ENCODE measurements around the gene ZER1. TPM values are rescaled to one million over a fixed set of nuclear protein-coding genes. Genes with fewer than 3 reads are reported as not detected.
A peak's percentile ranks its signal among the peaks of the same experiment; 100 is the strongest.

Gene ZER1
- total and polyA plus RNA-seq, 2 of the 8 experiments (the other 6 are each of a cell fraction or from before 2014, with no cell fraction given): 20.5 to 26.6 TPM

DNA sequence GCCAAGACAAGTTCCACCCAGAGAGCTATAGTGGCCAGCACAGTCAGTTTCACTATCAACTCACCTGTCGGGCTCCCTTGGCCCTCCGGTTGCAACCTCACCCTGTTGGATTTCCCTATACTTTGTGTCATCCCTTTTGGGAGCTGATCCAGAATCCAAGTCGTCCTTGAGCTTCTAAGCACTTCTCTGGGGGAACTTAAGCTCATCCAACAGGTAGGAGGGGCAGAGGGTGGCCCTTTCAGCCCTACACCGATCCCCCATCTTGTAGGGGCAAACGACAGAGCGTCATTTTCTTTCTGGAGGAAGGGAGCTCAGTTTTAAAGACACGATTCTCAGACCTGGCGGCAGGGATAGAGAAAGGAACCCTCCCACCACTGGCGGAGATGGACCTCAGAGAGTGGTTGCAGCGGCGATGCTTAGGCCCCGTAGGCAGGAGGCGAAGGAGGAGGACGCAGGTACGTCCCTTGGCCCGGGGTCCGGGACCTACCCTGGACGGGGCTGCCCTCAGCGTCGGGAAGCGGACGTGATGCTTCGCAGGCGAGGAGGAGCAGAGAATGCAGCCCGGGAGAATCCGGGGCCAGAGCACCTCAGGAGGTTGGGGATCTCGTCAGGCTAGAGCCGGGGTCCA lies 519 bp downstream of the ZER1 start:
- POLR2A ChIA-PET (ENCODE audit: partially characterized antibody): interaction anchor here (0.5 to 3.4 kb wide), 18 partner anchors 9 to 393 kb away, joined by 3 to 20 read pairs (median 4); partner anchors contain the start of genes ENDOG and ZDHHC12
- H3K18ac ChIP-seq (ENCODE audit: extremely low read depth, low read length): no peak overlapping the region
- H3K14ac ChIP-seq (ENCODE audit: insufficient read length): no peak overlapping the region
- H3K9ac ChIP-seq (replicated peaks in 1 of 4; ENCODE audit: extremely low read depth in 1 of 4, low read depth in 3 of 4, low read length in 3 of 4): peak overlapping the region; percentile 86 to 95 (median 88)
- peaks cover 0 to 3% (median 1%) of the 10 kb centered on the region in 4 experiments; a peak in 3 of 7 replicates for H3K4me1 ChIP-seq (replicated peaks in 1 of 4; ENCODE audit: control insufficient read depth in 3 of 4, insufficient read depth in 4 of 4, low read length in 3 of 4)
- H3K79me1 ChIP-seq (ENCODE audit: low read depth, low read length): peaks cover 3% of the 10 kb centered on the region; the same call in 1 of the 2 replicates
- peak overlapping the region; percentile 85; the same call in 1 of the 2 replicates for H2BK12ac ChIP-seq (ENCODE audit: low read depth, low read length)
- no peak overlapping the region for H4K91ac ChIP-seq (replicated peaks; ENCODE audit: insufficient read length, low read length)
- H4K5ac ChIP-seq (ENCODE audit: insufficient read length, low read depth, low read length): peak overlapping the region; percentile 35
- no peak overlapping the region; the same call in 1 of the 2 replicates for H2AK5ac ChIP-seq (ENCODE audit: low read depth, low read length)
- H3K4me2 ChIP-seq (ENCODE audit: insufficient read depth in 1 of 2, low read depth in 2 of 2, low read length in 2 of 2): peak overlapping the region; percentile 85 to 98
- FAIRE-seq (no peak), DNase-seq (ENCODE audit: low read depth in 1 of 2, low spot score in 2 of 2) (no peak)
- CTCF ChIA-PET (ENCODE audit: partially characterized antibody): interaction anchor here (0.6 to 3.4 kb wide), 13 partner anchors 8 to 768 kb away, joined by 3 to 18 read pairs (median 4); partner anchors contain the start of genes SH3GLB2 and TBC1D13
- H2BK120ac ChIP-seq (replicated peaks; ENCODE audit: low read depth, low read length): no peak overlapping the region
- no peak overlapping the region for H3K56ac ChIP-seq (replicated peaks; ENCODE audit: insufficient read length, low read depth, low read length)
- peaks cover 0 to 3% of the 10 kb centered on the region in 2 experiments for H4K20me1 ChIP-seq (replicated peaks in 1 of 2; ENCODE audit: control insufficient read depth in 1 of 2, insufficient read depth in 2 of 2, low read length in 2 of 2)
- no peak overlapping the region for H2BK20ac ChIP-seq (ENCODE audit: low read length)
- 4% methylated on average over 26 of the region's 28 CpGs; no CpG with 5 or more reads in 1 of the 2 experiments for WGBS, 2 experiments (ENCODE audit: extremely low coverage in 1 of 2, insufficient coverage in 1 of 2, insufficient read length in 1 of 2, insufficient replicate concordance in 2 of 2, low coverage in 1 of 2, low lambda C conversion rate in 2 of 2, missing lambda C conversion rate in 1 of 2)
- peak overlapping the region; percentile 85 for H3K27ac ChIP-seq (ENCODE audit: low read depth, low read length)
- H3K9me3 ChIP-seq (ENCODE audit: insufficient read depth in 2 of 2, low read depth in 1 of 2, low read length in 1 of 2): no peaks in the 10 kb centered on the region
- H3K23me2 ChIP-seq (ENCODE audit: low read depth, low read length): peaks cover 12% of the 10 kb centered on the region; the same call in 1 of the 2 replicates
- peak overlapping the region; percentile 75 to 97 (median 90) for H3K4me3 ChIP-seq (ENCODE audit: extremely low read depth in 1 of 4, insufficient read depth in 2 of 4, low read depth in 3 of 4, low read length in 4 of 4)
- no peak overlapping the region for H3K23ac ChIP-seq (ENCODE audit: insufficient read length)
- H2AFZ ChIP-seq (ENCODE audit: low read length): no peak overlapping the region; the same call in 1 of the 2 replicates
- H4K8ac ChIP-seq (ENCODE audit: extremely low read depth, insufficient read depth, low read length): peak overlapping the region; percentile 75; the same call in 1 of the 2 replicates
- no peak overlapping the region for H2BK15ac ChIP-seq (ENCODE audit: low read length)
- H3K36me3 ChIP-seq (ENCODE audit: control insufficient read depth in 2 of 4, insufficient read depth in 4 of 4, low read length in 3 of 4): no peaks in the 10 kb centered on the region; a peak in 1 of 8 replicates
- H3K4ac ChIP-seq (replicated peaks; ENCODE audit: insufficient read length, low read depth, low read length): no peak overlapping the region
- no peaks in the 10 kb centered on the region for H3K27me3 ChIP-seq (replicated peaks in 1 of 4; ENCODE audit: control insufficient read depth in 3 of 4, extremely low read depth in 1 of 4, insufficient read depth in 3 of 4, low read length in 3 of 4)
- H3K79me2 ChIP-seq (ENCODE audit: control insufficient read depth in 1 of 2, insufficient read depth in 2 of 2, low read length in 2 of 2): peaks cover 0 to 12% of the 10 kb centered on the region in 2 experiments; a peak in 2 of 4 replicates
- H2BK5ac ChIP-seq (ENCODE audit: low read depth, low read length): peak overlapping the region; percentile 90
- TF ChIP-seq, protein P1, sequence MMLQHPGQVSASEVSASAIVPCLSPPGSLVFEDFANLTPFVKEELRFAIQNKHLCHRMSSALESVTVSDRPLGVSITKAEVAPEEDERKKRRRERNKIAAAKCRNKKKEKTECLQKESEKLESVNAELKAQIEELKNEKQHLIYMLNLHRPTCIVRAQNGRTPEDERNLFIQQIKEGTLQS (IDR thresholded peaks at IDR 0.05; ENCODE audit: insufficient read depth, low read depth, low read length): no peak
- TF ChIP-seq, protein P2, sequence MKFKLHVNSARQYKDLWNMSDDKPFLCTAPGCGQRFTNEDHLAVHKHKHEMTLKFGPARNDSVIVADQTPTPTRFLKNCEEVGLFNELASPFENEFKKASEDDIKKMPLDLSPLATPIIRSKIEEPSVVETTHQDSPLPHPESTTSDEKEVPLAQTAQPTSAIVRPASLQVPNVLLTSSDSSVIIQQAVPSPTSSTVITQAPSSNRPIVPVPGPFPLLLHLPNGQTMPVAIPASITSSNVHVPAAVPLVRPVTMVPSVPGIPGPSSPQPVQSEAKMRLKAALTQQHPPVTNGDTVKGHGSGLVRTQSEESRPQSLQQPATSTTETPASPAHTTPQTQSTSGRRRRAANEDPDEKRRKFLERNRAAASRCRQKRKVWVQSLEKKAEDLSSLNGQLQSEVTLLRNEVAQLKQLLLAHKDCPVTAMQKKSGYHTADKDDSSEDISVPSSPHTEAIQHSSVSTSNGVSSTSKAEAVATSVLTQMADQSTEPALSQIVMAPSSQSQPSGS (IDR thresholded peaks at IDR 0.05; ENCODE audit: low read length): no peak
- no peak for TF ChIP-seq SIX5 (IDR thresholded peaks at IDR 0.05; ENCODE audit: low read depth, low read length)
- TF ChIP-seq TAF1 (IDR thresholded peaks at IDR 0.05; ENCODE audit: low read depth, low read length): 0 out of 2 replicates have a peak, but pooled peaks have one; percentile 40
- TF ChIP-seq RAD21 (IDR thresholded peaks at IDR 0.05 in 1 of 2, conservative IDR thresholded peaks at IDR 0.05 in 1 of 2; ENCODE audit: low read depth in 2 of 2, low read length in 2 of 2): no peak
- TF ChIP-seq POLR2A (IDR thresholded peaks at IDR 0.05; ENCODE audit: control extremely low read depth in 1 of 2, low read depth in 2 of 2, low read length in 2 of 2): peak in 1 of 2 experiments; percentile 42; a peak in 2 of 3 replicates
- no peak for TF ChIP-seq EP300 (IDR thresholded peaks at IDR 0.05; ENCODE audit: borderline replicate concordance in 1 of 2, low read depth in 2 of 2, low read length in 2 of 2)
- peak; percentile 20 for TF ChIP-seq SAP30 (IDR thresholded peaks at IDR 0.05; ENCODE audit: insufficient read depth, insufficient replicate concordance, low read length)
